ENCODE measurements around the gene OLFM1.
"Not testable (repeated sequence)": the region's sequence is repeated elsewhere in the genome, so short reads cannot be mapped to it uniquely, and the experiment has no call there.

The OLFM1 gene

DNA sequence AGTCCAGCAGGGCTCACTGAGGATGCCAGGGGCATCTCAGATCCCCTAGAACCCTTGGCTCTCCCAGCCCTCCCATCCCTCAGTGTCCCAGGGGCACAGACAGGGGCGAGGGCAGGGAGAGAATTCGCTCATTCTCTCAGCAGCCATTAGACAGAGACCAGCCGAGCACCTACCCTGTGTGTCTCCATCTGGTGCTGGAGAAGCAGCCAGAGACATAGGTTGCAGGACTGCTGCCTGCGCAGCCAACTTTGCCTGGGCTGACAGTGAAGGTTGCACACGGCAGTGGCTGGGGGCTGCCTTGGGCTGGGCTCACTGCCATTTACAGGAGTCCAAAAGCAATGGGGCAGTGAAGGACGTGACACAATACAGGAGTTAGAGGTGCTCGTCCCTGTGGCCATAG is 60.9 kb downstream of the OLFM1 start:
- in situ Hi-C loops (cut with MboI; ENCODE audit: low sequenced_read_pairs): no loop called here

GRCh38 chr9:135149901-135150300 is 62.4 kb downstream of the OLFM1 start:
- in situ Hi-C loops (cut with MboI; ENCODE audit: low sequenced_read_pairs): not testable (repeated sequence)

GRCh38 chr9:135150981-135151380 is 63.5 kb downstream of the OLFM1 start:
- in situ Hi-C loops (cut with MboI; ENCODE audit: low sequenced_read_pairs): no loop called here

GRCh38 chr9:135151757-135152613 is 64.5 kb downstream of the OLFM1 start:
- in situ Hi-C loops (cut with MboI; ENCODE audit: low sequenced_read_pairs): no loop called here

- in situ Hi-C loops (cut with MboI; ENCODE audit: low sequenced_read_pairs): no loop called here
Measured at GRCh38 chr9:135152614-135153334, 65.3 kb downstream of the OLFM1 start.

- in situ Hi-C loops (cut with MboI; ENCODE audit: low sequenced_read_pairs): no loop called here
Measured at GRCh38 chr9:135154050-135154615, 66.7 kb downstream of the OLFM1 start.

DNA sequence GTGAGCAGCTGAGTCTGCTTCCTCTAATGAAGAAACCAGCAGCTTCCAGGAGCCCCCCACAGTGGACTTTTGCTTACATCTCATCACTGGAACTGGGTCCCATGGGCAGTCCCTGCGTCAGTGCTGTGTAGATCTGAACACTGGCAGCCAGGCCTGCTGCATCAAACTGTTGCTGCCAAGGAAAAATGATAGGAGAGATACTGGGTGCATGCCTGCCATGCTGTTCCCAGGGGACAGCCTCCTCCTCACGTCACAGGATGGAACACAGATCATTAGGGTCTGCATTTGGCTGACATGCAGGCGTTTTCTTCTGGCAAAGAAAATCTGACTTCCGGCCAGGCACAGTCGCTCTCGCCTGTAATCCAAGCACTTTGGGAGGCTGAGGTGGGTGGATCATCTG is 67.9 kb downstream of the OLFM1 start:
- in situ Hi-C loops (cut with MboI; ENCODE audit: low sequenced_read_pairs): no loop called here

GRCh38 chr9:135156525-135157510 is 69.3 kb downstream of the OLFM1 start:
- in situ Hi-C loops (cut with MboI; ENCODE audit: low sequenced_read_pairs): no loop called here

GRCh38 chr9:135157856-135158563 is 70.5 kb downstream of the OLFM1 start:
- in situ Hi-C loops (cut with MboI; ENCODE audit: low sequenced_read_pairs): no loop called here

DNA sequence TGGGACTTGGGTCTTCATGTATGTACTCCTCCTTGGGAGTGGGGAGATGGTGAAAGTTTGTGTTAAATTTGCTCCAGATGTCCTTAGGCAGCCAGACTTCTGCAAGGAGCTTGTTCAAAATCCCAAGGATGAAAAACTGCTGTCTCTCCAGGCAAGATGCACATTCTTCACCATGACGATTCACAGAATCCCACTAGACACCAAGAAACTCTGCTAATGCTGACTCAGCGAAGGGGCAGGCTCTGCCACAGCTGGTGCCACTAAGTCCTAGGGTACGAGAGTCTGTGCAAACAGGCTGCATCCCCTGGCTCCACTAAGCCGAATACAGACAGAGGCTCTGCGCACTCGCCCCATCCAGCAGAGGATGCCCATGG is 71.1 kb downstream of the OLFM1 start:
- in situ Hi-C loops (cut with MboI; ENCODE audit: low sequenced_read_pairs): no loop called here

- in situ Hi-C loops (cut with MboI; ENCODE audit: low sequenced_read_pairs): no loop called here
Measured at GRCh38 chr9:135159801-135160200, 72.3 kb downstream of the OLFM1 start.

- in situ Hi-C loops (cut with MboI; ENCODE audit: low sequenced_read_pairs): no loop called here
Measured at GRCh38 chr9:135160862-135161261, 73.4 kb downstream of the OLFM1 start.

DNA sequence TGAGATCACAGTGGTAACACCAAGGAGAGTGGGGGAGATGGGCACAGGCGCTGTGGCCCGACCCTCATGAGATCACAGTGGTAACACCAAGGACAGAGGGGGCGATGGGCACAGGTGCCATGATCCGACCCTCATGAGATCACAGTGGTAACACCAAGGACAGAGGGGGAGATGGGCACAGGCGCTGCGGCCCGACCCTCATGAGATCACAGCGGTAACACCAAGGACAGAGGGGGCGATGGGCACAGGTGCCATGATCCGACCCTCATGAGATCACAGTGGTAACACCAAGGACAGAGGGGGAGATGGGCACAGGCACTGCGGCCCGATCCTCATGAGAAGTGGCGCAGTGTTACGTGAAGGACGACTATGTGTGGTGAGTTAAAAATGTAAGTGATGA is 75.1 kb downstream of the OLFM1 start:
- in situ Hi-C loops (cut with MboI; ENCODE audit: low sequenced_read_pairs): not testable (repeated sequence)

- in situ Hi-C loops (cut with MboI; ENCODE audit: low sequenced_read_pairs): no loop called here
Measured at GRCh38 chr9:135163023-135163780, 75.7 kb downstream of the OLFM1 start.

- in situ Hi-C loops (cut with MboI; ENCODE audit: low sequenced_read_pairs): no loop called here
Measured at GRCh38 chr9:135164036-135164435, 76.6 kb downstream of the OLFM1 start.

GRCh38 chr9:135165003-135165711 is 77.7 kb downstream of the OLFM1 start:
- in situ Hi-C loops (cut with MboI; ENCODE audit: low sequenced_read_pairs): no loop called here

GRCh38 chr9:135165756-135166519 is 78.5 kb downstream of the OLFM1 start:
- in situ Hi-C loops (cut with MboI; ENCODE audit: low sequenced_read_pairs): no loop called here

DNA sequence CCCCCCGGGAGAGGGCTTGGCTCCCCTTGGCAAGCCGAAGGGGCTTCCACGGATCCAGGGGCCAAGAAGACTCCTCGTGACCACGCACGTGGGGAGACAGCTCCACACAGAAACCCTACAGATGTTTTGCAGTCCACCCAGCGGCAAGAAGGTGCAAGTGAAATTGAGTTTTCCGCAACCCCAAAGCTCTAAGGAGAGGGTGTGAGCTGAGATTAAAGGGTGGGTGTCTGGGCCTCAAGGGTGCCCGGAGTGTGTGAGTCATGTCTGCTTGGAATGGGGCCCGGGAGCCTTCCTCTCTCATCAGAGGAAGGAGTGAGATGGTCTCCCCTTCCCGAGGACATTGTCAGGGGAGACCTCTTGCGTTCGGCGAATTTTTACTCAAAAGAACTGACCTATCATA is 79.1 kb downstream of the OLFM1 start:
- in situ Hi-C loops (cut with MboI; ENCODE audit: low sequenced_read_pairs): no loop called here
